ENCODE results near the gene HBA1.
"Not testable (repeated sequence)": the region's sequence is repeated elsewhere in the genome, so short reads cannot be mapped to it uniquely, and the experiment has no call there.

DNA sequence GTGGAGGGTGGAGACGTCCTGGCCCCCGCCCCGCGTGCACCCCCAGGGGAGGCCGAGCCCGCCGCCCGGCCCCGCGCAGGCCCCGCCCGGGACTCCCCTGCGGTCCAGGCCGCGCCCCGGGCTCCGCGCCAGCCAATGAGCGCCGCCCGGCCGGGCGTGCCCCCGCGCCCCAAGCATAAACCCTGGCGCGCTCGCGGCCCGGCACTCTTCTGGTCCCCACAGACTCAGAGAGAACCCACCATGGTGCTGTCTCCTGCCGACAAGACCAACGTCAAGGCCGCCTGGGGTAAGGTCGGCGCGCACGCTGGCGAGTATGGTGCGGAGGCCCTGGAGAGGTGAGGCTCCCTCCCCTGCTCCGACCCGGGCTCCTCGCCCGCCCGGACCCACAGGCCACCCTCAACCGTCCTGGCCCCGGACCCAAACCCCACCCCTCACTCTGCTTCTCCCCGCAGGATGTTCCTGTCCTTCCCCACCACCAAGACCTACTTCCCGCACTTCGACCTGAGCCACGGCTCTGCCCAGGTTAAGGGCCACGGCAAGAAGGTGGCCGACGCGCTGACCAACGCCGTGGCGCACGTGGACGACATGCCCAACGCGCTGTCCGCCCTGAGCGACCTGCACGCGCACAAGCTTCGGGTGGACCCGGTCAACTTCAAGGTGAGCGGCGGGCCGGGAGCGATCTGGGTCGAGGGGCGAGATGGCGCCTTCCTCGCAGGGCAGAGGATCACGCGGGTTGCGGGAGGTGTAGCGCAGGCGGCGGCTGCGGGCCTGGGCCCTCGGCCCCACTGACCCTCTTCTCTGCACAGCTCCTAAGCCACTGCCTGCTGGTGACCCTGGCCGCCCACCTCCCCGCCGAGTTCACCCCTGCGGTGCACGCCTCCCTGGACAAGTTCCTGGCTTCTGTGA is at the start of gene HBA1:
- not testable (repeated sequence) for TF ChIP-seq TAF1 (IDR thresholded peaks at IDR 0.05; ENCODE audit: borderline replicate concordance, low read depth, low read length); POLR2AphosphoS5 (IDR thresholded peaks at IDR 0.05; ENCODE audit: low read depth, low read length); POLR2A (IDR thresholded peaks at IDR 0.05; ENCODE audit: low read depth, low read length)

Data from GM12892 (cell line).